ENCODE measurements around the gene CPB2.
A peak's percentile ranks its signal among the peaks of the same experiment; 100 is the strongest.

CPB2 gene

DNA sequence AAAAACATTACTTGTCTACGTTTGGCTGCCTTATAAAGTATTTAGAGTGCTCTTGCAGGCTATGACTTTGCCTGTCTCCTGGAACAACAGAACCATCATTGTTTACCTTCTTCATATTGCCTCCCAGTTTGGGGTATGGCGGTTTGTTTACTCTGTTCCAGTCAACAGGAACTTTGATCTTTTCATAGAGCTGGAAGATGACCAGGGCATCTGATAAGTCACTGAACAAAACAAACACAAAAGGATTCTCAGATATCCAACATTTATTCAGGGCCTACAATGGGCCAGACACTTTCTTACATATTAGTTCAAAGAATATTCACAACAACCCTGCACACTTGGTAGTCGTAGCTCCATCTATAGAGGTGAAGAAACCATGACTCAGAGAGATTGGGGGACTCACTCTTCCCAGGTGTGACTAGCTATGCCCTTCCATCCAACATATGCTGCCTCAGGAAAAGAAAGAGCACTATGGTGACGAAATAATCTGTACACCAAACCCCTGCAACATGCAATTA, 38.4 kb upstream of the CPB2 start:
- Histone ChIP-seq H3K4me2 (ENCODE audit: low read length) (no peak overlapping the region), H3K9me3 (ENCODE audit: insufficient read depth, low read length) (no peaks in the 10 kb centered on the region), H3K27ac (ENCODE audit: low read length) (no peak overlapping the region), H3K9ac (ENCODE audit: low read length) (no peak overlapping the region), H3K4me3 (ENCODE audit: low read length) (no peak overlapping the region), H2AFZ (ENCODE audit: low read depth, low read length) (no peak overlapping the region), H4K20me1 (ENCODE audit: insufficient read depth, low read length) (peaks cover 89% of the 10 kb centered on the region), H3K4me1 (ENCODE audit: low read length) (peaks cover 45% of the 10 kb centered on the region), H3K79me2 (ENCODE audit: low read length) (peaks cover 89% of the 10 kb centered on the region), H3K27me3 (ENCODE audit: low read depth, low read length) (no peaks in the 10 kb centered on the region), H3K36me3 (replicated peaks; ENCODE audit: low read depth, low read length) (peaks cover 84% of the 10 kb centered on the region)
- no peak for TF ChIP-seq EZH2phosphoT487 (IDR thresholded peaks at IDR 0.05; ENCODE audit: low read depth)
- TF ChIP-seq, protein P1, sequence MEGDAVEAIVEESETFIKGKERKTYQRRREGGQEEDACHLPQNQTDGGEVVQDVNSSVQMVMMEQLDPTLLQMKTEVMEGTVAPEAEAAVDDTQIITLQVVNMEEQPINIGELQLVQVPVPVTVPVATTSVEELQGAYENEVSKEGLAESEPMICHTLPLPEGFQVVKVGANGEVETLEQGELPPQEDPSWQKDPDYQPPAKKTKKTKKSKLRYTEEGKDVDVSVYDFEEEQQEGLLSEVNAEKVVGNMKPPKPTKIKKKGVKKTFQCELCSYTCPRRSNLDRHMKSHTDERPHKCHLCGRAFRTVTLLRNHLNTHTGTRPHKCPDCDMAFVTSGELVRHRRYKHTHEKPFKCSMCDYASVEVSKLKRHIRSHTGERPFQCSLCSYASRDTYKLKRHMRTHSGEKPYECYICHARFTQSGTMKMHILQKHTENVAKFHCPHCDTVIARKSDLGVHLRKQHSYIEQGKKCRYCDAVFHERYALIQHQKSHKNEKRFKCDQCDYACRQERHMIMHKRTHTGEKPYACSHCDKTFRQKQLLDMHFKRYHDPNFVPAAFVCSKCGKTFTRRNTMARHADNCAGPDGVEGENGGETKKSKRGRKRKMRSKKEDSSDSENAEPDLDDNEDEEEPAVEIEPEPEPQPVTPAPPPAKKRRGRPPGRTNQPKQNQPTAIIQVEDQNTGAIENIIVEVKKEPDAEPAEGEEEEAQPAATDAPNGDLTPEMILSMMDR (IDR thresholded peaks at IDR 0.05; ENCODE audit: low read depth, low read length), result no peak

DNA sequence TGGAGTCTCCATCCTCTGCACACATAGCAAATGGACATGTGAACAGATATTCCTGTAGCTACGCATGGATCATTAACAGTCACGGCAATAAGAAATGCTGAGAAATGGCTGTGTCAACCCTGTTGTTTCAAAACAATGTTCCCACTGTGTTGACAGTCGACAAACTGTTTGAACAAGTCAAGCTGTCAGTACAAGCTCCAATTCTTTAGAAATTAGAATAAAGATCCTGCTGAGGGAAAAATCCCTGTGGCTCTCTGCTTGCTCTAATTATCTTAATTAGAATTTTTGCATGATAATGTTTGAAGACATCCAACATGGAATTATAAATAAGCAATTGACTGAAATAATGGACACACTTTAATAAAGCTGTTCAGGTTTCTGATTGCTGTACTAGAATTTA, 37.9 kb upstream of the CPB2 start:
- H3K4me3 ChIP-seq (ENCODE audit: low read length), result no peak overlapping the region
- peaks cover 84% of the 10 kb centered on the region for H3K36me3 ChIP-seq (replicated peaks; ENCODE audit: low read depth, low read length)
- H3K4me2 ChIP-seq (ENCODE audit: low read length), result no peak overlapping the region
- H3K4me1 ChIP-seq (ENCODE audit: low read length), result peaks cover 50% of the 10 kb centered on the region
- H2AFZ ChIP-seq (ENCODE audit: low read depth, low read length), result no peak overlapping the region
- H3K27ac ChIP-seq (ENCODE audit: low read length), result no peak overlapping the region
- no peaks in the 10 kb centered on the region for H3K27me3 ChIP-seq (ENCODE audit: low read depth, low read length)
- H3K9me3 ChIP-seq (ENCODE audit: insufficient read depth, low read length), result no peaks in the 10 kb centered on the region
- peaks cover 89% of the 10 kb centered on the region for H4K20me1 ChIP-seq (ENCODE audit: insufficient read depth, low read length)
- TF ChIP-seq, protein P1 (IDR thresholded peaks at IDR 0.05; ENCODE audit: low read depth, low read length), result no peak
- TF ChIP-seq EZH2phosphoT487 (IDR thresholded peaks at IDR 0.05; ENCODE audit: low read depth), result no peak
- no peak overlapping the region for H3K9ac ChIP-seq (ENCODE audit: low read length)
- peaks cover 89% of the 10 kb centered on the region for H3K79me2 ChIP-seq (ENCODE audit: low read length)

DNA sequence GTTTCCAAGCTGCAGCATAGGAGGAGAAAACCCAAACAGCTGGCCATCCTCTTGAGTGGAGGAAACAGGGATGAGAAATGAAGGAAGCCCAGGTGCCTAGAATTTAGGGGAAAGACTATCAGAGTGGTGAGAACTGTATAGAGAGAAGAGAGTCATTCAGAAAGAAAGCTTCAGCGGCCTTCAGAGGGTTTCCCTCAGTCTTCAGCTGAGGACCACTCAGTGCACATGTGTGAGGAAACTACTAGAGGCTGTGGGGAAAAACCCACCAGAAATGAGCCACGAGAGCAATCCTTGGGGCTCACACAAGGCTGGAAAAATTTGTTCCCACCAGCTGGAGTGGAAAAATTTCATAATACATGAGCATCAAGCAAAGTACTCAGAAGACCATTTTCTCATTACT, 35.2 kb upstream of the CPB2 start:
- no peak overlapping the region for H3K4me2 ChIP-seq (ENCODE audit: low read length)
- H3K9ac ChIP-seq (ENCODE audit: low read length), result no peak overlapping the region
- peak overlapping the region; percentile 35 for H3K27ac ChIP-seq (ENCODE audit: low read length)
- TF ChIP-seq EZH2phosphoT487 (IDR thresholded peaks at IDR 0.05; ENCODE audit: low read depth), result no peak
- TF ChIP-seq, protein P1 (IDR thresholded peaks at IDR 0.05; ENCODE audit: low read depth, low read length), result no peak
- H4K20me1 ChIP-seq (ENCODE audit: insufficient read depth, low read length), result peaks cover 95% of the 10 kb centered on the region
- no peaks in the 10 kb centered on the region for H3K9me3 ChIP-seq (ENCODE audit: insufficient read depth, low read length)
- H3K4me1 ChIP-seq (ENCODE audit: low read length), result peaks cover 77% of the 10 kb centered on the region
- H2AFZ ChIP-seq (ENCODE audit: low read depth, low read length), result no peak overlapping the region
- H3K36me3 ChIP-seq (replicated peaks; ENCODE audit: low read depth, low read length), result peaks cover 83% of the 10 kb centered on the region
- no peak overlapping the region for H3K4me3 ChIP-seq (ENCODE audit: low read length)
- H3K27me3 ChIP-seq (ENCODE audit: low read depth, low read length), result no peaks in the 10 kb centered on the region
- peaks cover 95% of the 10 kb centered on the region for H3K79me2 ChIP-seq (ENCODE audit: low read length)

DNA sequence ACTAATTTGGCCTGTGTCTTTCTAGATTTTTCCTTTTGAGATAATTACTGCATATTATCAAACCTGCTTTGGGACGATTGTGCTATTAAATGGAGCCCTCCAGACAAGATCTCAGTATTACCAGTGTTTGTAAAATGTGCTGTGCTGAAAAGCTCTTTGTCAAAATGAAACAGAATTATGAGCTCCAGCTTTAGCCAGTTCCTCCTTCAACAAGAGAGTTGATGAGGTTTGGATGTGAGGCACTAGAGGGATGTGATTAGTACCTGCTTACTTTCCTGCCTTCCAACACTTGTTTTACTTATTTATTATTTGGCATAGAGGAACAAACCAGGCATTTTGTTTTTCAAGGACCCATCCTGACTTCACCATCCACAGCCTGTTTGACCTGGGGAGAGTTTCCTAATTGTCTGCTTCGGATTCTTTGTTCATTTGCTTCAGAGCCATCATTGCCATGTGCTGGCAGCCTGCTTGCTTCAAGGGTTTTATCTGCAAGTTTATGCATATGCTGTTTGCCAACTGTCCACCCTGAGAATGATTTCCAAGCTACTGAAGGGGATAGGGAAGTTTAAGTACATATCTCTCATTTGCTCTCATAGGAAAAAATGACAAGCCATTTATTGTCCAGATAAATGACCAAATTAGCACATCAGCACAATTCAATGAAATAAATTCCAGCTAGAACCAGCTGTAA, 32.9 kb upstream of the CPB2 start:
- Histone ChIP-seq H3K4me3 (ENCODE audit: low read length) (no peak overlapping the region), H3K27ac (ENCODE audit: low read length) (peak overlapping the region; percentile 62), H3K4me1 (ENCODE audit: low read length) (peaks cover 75% of the 10 kb centered on the region), H2AFZ (ENCODE audit: low read depth, low read length) (no peak overlapping the region), H3K79me2 (ENCODE audit: low read length) (peaks cover 94% of the 10 kb centered on the region), H3K27me3 (ENCODE audit: low read depth, low read length) (no peaks in the 10 kb centered on the region), H3K9me3 (ENCODE audit: insufficient read depth, low read length) (no peaks in the 10 kb centered on the region), H4K20me1 (ENCODE audit: insufficient read depth, low read length) (peaks cover 95% of the 10 kb centered on the region), H3K9ac (ENCODE audit: low read length) (no peak overlapping the region), H3K4me2 (ENCODE audit: low read length) (peak overlapping the region; percentile 15), H3K36me3 (replicated peaks; ENCODE audit: low read depth, low read length) (peaks cover 83% of the 10 kb centered on the region)
- TF ChIP-seq, protein P1 (IDR thresholded peaks at IDR 0.05; ENCODE audit: low read depth, low read length), result no peak
- no peak for TF ChIP-seq EZH2phosphoT487 (IDR thresholded peaks at IDR 0.05; ENCODE audit: low read depth)

All from OCI-LY3 (cell line).